H1 (cell line): ENCODE results near the gene MYLK2.

Experiments used
- BRCA1 ChIP-seq: IDR thresholded peaks from 2 replicates; pipeline ENCODE4 v1.6.1; 2012; ENCODE audit warnings: low read depth, low read length, improper control_type of control experiment
- CTBP2 ChIP-seq: IDR thresholded peaks from 2 replicates; pipeline ENCODE4 v1.7.0; 2011; ENCODE audit warnings: borderline replicate concordance, mild to moderate bottlenecking, moderate library complexity, mixed read lengths, low read length; ENCODE audit not compliant: insufficient read depth, insufficient read length
- CTCF ChIP-seq, 3 experiments: IDR thresholded peaks; 1 replicate in 2 of 3; 2 replicates in 1 of 3; pipeline versions ENCODE4 v1.5.1 to v1.6.1; 2011; ENCODE audit warnings: low read length in 3 of 3, mild to moderate bottlenecking in 3 of 3, inconsistent platforms in 2 of 3, low read depth in 1 of 3, moderate library complexity in 1 of 3; ENCODE audit not compliant: insufficient read depth in 1 of 3; ENCODE audit errors: control extremely low read depth in 1 of 3
- EGR1 ChIP-seq: IDR thresholded peaks from 2 replicates; pipeline ENCODE4 v1.6.1; 2011; ENCODE audit warnings: low read depth, low read length, borderline replicate concordance
- EZH2 ChIP-seq: fragments of 200-600 bp; sonication (generic); IDR thresholded peaks from 2 replicates; pipeline ENCODE4 v1.7.1; 2012; ENCODE audit warnings: low read depth, mild to moderate bottlenecking, moderate library complexity, low read length, inconsistent platforms; ENCODE audit not compliant: severe bottlenecking
- POLR2AphosphoS5 ChIP-seq: IDR thresholded peaks from 2 replicates; pipeline ENCODE4 v1.6.1; 2011; ENCODE audit warnings: low read depth, low read length
- RBBP5 ChIP-seq: IDR thresholded peaks from 2 replicates; pipeline ENCODE4 v1.7.1; 2012; ENCODE audit warnings: low read depth, mild to moderate bottlenecking, inconsistent platforms, low read length, moderate library complexity, borderline replicate concordance
- SIN3A ChIP-seq, 2 experiments: IDR thresholded peaks in 1 of 2; conservative IDR thresholded peaks in 1 of 2; 2 replicates each; pipeline ENCODE4 v1.6.1; 2011 to 2012; ENCODE audit warnings: low read length in 2 of 2, improper control_type of control experiment in 1 of 2, low read depth in 1 of 2, mild to moderate bottlenecking in 1 of 2

- TF ChIP-seq POLR2AphosphoS5 (no peak), EZH2 (no peak), SIN3A (conservative IDR thresholded peaks at IDR 0.05 in 1 of 2, IDR thresholded peaks at IDR 0.05 in 1 of 2; ENCODE audit: low read depth in 1 of 2, low read length in 2 of 2) (no peak), RBBP5 (no peak), CTCF (IDR thresholded peaks at IDR 0.05; ENCODE audit: control extremely low read depth in 1 of 3, insufficient read depth in 1 of 3, low read depth in 1 of 3, low read length in 3 of 3) (no peak), EGR1 (no peak), BRCA1 (no peak), CTBP2 (no peak)
Observed at GRCh38 chr20:31811796-31812728, 7.1 kb upstream of the MYLK2 start.
